ENCODE measurements around the gene SPOCK1. TPM values are rescaled to one million over a fixed set of nuclear protein-coding genes. Genes with fewer than 3 reads are reported as not detected.
"Not testable (repeated sequence)": the region's sequence is repeated elsewhere in the genome, so short reads cannot be mapped to it uniquely, and the experiment has no call there.

SPOCK1 gene
- total RNA-seq = 8.4 TPM
- long read RNA-seq, full-length matches to known transcripts = 1 of 1 reads
- long read RNA-seq, partial matches to known transcripts = 0 of 1 reads
- long read RNA-seq, other reads (novel, unspliced or antisense) = 0 of 1 reads

DNA sequence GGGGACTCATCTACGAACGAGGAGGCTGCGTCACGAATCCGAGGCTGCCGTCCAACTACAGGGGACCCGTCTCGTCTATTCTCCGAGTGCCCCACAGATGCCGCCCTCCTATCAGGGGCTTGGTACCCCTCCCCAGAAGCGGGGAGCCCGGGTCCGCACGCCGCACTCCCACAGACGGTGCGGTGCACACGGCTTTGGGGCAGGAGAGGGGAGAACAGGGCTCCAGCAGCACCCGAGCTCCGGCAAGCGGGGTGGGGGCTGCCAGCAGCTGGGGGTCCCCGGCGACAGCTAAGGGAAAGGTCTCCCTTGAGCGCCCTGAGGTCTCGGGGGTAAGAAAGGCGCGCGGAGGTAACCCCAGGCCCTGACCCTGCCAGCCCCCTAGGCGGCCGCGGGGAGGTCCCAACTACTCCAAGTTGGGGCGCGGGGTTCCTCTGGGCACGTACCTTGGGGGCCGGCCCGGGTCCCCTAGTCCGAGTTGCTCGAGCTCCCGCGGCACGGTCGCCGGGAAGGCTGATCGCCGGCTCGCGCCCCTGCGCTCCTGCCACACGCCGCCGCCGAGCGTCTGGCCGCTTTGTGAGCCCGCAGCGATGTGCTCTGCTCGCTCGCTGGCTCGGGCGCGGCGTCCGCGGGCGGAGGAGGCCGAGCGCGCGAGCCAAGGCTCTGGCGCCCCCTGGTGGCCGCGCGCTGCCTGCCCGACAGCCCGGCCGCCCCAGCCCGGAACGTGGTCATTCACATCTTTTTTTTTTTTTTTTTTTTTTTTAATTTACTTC, at the start of gene SPOCK1:
Gene SPOCK1 (minus strand): TSS at position 591 of the 770 bp plus-strand sequence.
- intact Hi-C loops (cut with DNase I) = loop anchor here (10.0 kb wide), 1 partner anchor 174 kb away; no protein-coding TSS in a partner anchor
- Histone ChIP-seq H3K27me3 (ENCODE audit: low read depth) (peaks cover 29% of the 10 kb centered on the region), H3K4me3 (peak within 1 kb of the TSS; percentile 44), H3K27ac (no peak within 1 kb of the TSS), H3K9me3 (no peaks in the 10 kb centered on the region), H3K4me1 (peaks cover 6% of the 10 kb centered on the region), H3K36me3 (no peaks in the 10 kb centered on the region)
- DNase-seq (peak; percentile 75), ATAC-seq (peak; percentile 96 to 97)
- TF ChIP-seq, protein P1, sequence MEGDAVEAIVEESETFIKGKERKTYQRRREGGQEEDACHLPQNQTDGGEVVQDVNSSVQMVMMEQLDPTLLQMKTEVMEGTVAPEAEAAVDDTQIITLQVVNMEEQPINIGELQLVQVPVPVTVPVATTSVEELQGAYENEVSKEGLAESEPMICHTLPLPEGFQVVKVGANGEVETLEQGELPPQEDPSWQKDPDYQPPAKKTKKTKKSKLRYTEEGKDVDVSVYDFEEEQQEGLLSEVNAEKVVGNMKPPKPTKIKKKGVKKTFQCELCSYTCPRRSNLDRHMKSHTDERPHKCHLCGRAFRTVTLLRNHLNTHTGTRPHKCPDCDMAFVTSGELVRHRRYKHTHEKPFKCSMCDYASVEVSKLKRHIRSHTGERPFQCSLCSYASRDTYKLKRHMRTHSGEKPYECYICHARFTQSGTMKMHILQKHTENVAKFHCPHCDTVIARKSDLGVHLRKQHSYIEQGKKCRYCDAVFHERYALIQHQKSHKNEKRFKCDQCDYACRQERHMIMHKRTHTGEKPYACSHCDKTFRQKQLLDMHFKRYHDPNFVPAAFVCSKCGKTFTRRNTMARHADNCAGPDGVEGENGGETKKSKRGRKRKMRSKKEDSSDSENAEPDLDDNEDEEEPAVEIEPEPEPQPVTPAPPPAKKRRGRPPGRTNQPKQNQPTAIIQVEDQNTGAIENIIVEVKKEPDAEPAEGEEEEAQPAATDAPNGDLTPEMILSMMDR (IDR thresholded peaks at IDR 0.05) = peak; percentile 83

DNA sequence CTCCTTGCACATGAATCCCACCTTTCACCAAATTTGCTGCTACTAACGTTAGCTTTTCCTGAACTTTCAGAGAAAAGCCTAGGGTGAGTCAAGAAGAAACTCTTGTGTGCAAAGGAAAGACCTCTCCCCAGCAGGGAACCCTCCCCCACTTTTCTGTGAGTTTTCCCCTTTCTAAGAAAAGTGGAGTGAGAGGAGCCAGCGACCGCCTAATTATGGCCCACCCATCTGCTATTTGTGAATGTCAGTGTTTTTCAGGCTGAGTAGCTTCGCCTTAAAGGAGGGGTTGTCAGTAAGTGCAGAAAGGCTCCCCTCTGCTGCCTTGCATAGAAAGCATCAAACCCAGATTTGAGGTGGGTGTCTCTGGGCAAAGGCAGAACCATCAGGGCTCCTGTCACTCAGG, 46.8 kb upstream of the SPOCK1 start:
- Histone ChIP-seq H3K36me3 (no peaks in the 10 kb centered on the region), H3K4me1 (no peaks in the 10 kb centered on the region), H3K4me3 (no peak overlapping the region), H3K27me3 (ENCODE audit: low read depth) (peaks cover 6% of the 10 kb centered on the region), H3K27ac (no peak overlapping the region), H3K9me3 (no peaks in the 10 kb centered on the region)
- TF ChIP-seq, protein P1 (IDR thresholded peaks at IDR 0.05) = no peak
- no peak for DNase-seq
- intact Hi-C loops (cut with DNase I) = no loop called here
- no peak for ATAC-seq

DNA sequence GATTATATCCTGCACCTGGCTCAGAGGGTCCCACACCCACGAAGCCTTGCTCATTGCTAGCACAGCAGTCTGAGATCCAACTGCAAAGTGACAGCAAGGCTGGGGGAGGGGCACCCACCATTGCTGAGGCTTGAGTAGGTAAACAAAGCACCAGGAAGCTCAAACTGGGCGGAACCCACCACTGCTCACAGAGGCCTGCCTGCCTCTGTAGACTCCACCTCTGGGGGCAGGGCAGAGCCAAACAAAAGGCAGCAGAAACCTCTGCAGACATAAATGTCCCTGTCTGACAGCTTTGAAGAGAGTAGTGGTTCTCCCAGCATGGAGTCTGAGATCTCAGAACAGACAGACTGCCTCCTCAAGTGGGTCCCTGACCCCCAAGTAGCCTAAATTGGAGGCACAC, 36.3 kb upstream of the SPOCK1 start:
- H3K4me1 ChIP-seq; H3K36me3 ChIP-seq; H3K27me3 ChIP-seq (ENCODE audit: low read depth); intact Hi-C loops (cut with DNase I); ATAC-seq; DNase-seq; H3K27ac ChIP-seq; H3K9me3 ChIP-seq; H3K4me3 ChIP-seq: not testable (repeated sequence)

DNA sequence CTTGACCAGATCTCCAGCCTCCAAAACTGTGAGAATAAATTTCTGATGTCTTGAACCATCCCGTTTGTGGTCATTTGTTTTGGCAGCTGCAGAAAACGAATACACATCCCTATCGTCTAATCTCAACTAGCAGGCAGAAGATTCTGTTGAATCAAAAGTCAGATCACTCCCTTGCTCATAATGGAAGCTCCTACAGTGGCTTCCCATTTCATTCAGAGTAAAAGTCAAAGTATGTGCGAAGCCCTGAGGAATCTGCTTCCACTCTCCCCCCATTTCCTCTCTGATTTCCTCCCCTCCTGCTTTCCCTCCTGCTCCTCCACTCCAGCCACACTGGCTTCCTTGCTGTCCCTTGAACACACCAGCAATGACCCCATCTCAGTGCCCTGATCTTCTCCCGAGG, 34.8 kb upstream of the SPOCK1 start:
- H3K36me3 ChIP-seq = no peaks in the 10 kb centered on the region
- no peak for ATAC-seq
- TF ChIP-seq, protein P1 (IDR thresholded peaks at IDR 0.05) = no peak
- H3K9me3 ChIP-seq = no peaks in the 10 kb centered on the region
- DNase-seq = no peak
- H3K27me3 ChIP-seq (ENCODE audit: low read depth) = no peaks in the 10 kb centered on the region
- no peaks in the 10 kb centered on the region for H3K4me1 ChIP-seq
- intact Hi-C loops (cut with DNase I) = no loop called here
- no peak overlapping the region for H3K27ac ChIP-seq
- no peak overlapping the region for H3K4me3 ChIP-seq

DNA sequence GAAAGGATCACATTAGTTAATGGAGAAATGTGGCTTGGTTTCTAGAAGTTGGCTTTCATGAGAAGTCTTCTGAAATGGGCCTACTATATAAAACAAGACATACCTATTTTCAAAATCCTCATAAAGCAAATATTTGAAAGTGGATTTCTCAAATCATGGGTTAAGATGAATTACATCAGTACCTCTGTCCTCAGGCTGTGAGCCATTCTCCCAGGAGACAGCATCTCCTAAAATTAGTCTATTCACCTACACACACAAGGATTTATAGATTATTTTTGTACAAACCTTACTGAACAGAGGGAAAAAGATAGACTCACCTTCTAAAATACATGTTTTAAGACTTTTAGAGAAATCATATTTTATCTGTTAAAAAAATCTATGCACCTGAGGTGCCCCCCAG, 32.1 kb upstream of the SPOCK1 start:
- Histone ChIP-seq H3K27ac (no peak overlapping the region), H3K9me3 (no peaks in the 10 kb centered on the region), H3K36me3 (no peaks in the 10 kb centered on the region), H3K4me3 (no peak overlapping the region), H3K27me3 (ENCODE audit: low read depth) (no peaks in the 10 kb centered on the region), H3K4me1 (no peaks in the 10 kb centered on the region)
- no peak for ATAC-seq
- TF ChIP-seq, protein P1 (IDR thresholded peaks at IDR 0.05) = no peak
- intact Hi-C loops (cut with DNase I) = no loop called here
- no peak for DNase-seq

DNA sequence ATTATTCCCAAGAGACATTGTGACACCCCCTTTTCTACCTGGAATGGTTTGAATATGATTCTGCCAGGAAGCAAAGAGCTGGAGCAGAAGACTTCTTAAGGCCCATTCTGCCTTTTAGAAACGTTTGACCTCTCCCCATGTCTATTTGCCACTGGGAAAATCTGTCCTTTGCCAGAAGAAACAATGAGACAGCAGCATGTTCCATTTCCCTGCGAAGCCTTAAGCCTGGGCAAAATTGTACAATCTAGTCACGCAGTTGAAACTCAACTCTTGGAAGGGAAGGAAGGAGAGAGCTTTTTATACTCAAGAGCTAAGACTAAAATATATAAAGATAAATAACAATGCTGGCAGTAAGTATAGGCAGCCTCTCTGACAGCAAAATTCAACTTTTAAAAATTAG, 22.1 kb upstream of the SPOCK1 start:
- Histone ChIP-seq H3K4me3 (no peak overlapping the region), H3K27me3 (ENCODE audit: low read depth) (peaks cover 6% of the 10 kb centered on the region), H3K9me3 (no peaks in the 10 kb centered on the region), H3K4me1 (no peaks in the 10 kb centered on the region), H3K36me3 (no peaks in the 10 kb centered on the region), H3K27ac (no peak overlapping the region)
- ATAC-seq (no peak), DNase-seq (no peak)
- TF ChIP-seq, protein P1 (IDR thresholded peaks at IDR 0.05) = no peak
- intact Hi-C loops (cut with DNase I) = no loop called here

All from lower lobe of right lung (tissue), 2 donors.